WI38 (cell line): Measurements from ENCODE around the gene SPAAR.
A peak's percentile ranks its signal among the peaks of the same experiment; 100 is the strongest.

Experiments
- H3K4me3 ChIP-seq: 2 replicates; pipeline ENCODE4 v1.5.1; 2011; ENCODE audit warnings: low read depth, mild to moderate bottlenecking, control low read depth, low read length
- CTCF ChIP-seq: IDR thresholded peaks from 2 replicates; pipeline ENCODE4 v1.5.1; 2012; ENCODE audit warnings: low read depth, mild to moderate bottlenecking, control low read depth, low read length

The SPAAR gene

GRCh38 chr9:35944173-35944572 lies 34.9 kb downstream of the SPAAR start:
- no peak for TF ChIP-seq CTCF

GRCh38 chr9:35944841-35945240 lies 35.6 kb downstream of the SPAAR start:
- H3K4me3 ChIP-seq, result no peak overlapping the region

More at GRCh38 chr9:35944173-35944572, 34.9 kb downstream of the SPAAR start:
- H3K4me3 ChIP-seq, result no peak overlapping the region

GRCh38 chr9:35945341-35946018 lies 36.2 kb downstream of the SPAAR start:
- H3K4me3 ChIP-seq, result no peak overlapping the region
- peak; percentile 93 for TF ChIP-seq CTCF

More at GRCh38 chr9:35944841-35945240, 35.6 kb downstream of the SPAAR start:
- TF ChIP-seq CTCF, result no peak

GRCh38 chr9:35948451-35948850 lies 39.2 kb downstream of the SPAAR start:
- TF ChIP-seq CTCF, result no peak
- H3K4me3 ChIP-seq, result no peak overlapping the region

- H3K4me3 ChIP-seq, result no peak overlapping the region
Observed at GRCh38 chr9:35948901-35949318, 39.6 kb downstream of the SPAAR start.

GRCh38 chr9:35951736-35952135 lies 42.4 kb downstream of the SPAAR start:
- H3K4me3 ChIP-seq, result no peak overlapping the region
- no peak for TF ChIP-seq CTCF

More at GRCh38 chr9:35948901-35949318, 39.6 kb downstream of the SPAAR start:
- TF ChIP-seq CTCF, result no peak

GRCh38 chr9:35952526-35953191 lies 43.4 kb downstream of the SPAAR start:
- TF ChIP-seq CTCF, result no peak
- no peak overlapping the region for H3K4me3 ChIP-seq
